Upper lobe of left lung (tissue), 4 donors: Measurements from ENCODE around the gene DNAH8.

ENCODE experiments used
- EP300 ChIP-seq, 4 donors: sonication (generic); formaldehyde crosslinking; IDR thresholded peaks; one replicate each; pipeline ENCODE4 v1.5.1; 2017; ENCODE audit warnings: antibody characterized with exemption in 4 of 4, control low read depth in 2 of 4
- TF ChIP-seq, protein P1 (sequence below), 6 experiments: fragments of 450-650 bp in 4 of 6; fragments of 200-600 bp in 2 of 6; sonication (generic) in 2 of 6; IDR thresholded peaks; one replicate each; pipeline ENCODE4 v1.5.1; 2016 to 2019; ENCODE audit warnings: antibody characterized with exemption in 6 of 6

DNA sequence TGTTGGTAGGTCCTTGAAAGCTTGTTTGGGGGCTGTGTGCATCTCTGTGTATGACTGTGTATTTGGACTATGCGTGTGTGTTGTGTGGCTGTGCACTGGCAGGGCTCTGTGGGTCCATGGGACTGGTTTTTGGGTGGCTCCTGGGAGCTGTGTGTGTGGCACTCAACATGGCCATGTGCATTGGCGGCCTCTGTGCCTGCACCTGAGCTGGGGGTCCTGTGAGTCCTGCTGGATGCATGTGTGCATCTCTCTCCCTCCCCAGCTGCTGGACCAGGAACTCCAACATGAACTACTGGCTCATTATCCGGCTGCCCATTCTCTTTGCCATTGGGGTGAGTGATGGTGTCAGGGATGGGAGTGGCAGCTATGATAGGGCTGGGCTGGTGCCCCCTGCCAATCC, 363.6 kb downstream of the DNAH8 start:
- TF ChIP-seq, protein P1, sequence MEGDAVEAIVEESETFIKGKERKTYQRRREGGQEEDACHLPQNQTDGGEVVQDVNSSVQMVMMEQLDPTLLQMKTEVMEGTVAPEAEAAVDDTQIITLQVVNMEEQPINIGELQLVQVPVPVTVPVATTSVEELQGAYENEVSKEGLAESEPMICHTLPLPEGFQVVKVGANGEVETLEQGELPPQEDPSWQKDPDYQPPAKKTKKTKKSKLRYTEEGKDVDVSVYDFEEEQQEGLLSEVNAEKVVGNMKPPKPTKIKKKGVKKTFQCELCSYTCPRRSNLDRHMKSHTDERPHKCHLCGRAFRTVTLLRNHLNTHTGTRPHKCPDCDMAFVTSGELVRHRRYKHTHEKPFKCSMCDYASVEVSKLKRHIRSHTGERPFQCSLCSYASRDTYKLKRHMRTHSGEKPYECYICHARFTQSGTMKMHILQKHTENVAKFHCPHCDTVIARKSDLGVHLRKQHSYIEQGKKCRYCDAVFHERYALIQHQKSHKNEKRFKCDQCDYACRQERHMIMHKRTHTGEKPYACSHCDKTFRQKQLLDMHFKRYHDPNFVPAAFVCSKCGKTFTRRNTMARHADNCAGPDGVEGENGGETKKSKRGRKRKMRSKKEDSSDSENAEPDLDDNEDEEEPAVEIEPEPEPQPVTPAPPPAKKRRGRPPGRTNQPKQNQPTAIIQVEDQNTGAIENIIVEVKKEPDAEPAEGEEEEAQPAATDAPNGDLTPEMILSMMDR (IDR thresholded peaks at IDR 0.05): no peak
- TF ChIP-seq EP300 (IDR thresholded peaks at IDR 0.05): no peak
